Measurements from ENCODE around the gene KRTAP1-1.
"Not testable (repeated sequence)": the region's sequence is repeated elsewhere in the genome, so short reads cannot be mapped to it uniquely, and the experiment has no call there.

The KRTAP1-1 gene, protein sequence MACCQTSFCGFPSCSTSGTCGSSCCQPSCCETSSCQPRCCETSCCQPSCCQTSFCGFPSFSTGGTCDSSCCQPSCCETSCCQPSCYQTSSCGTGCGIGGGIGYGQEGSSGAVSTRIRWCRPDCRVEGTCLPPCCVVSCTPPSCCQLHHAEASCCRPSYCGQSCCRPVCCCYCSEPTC

DNA sequence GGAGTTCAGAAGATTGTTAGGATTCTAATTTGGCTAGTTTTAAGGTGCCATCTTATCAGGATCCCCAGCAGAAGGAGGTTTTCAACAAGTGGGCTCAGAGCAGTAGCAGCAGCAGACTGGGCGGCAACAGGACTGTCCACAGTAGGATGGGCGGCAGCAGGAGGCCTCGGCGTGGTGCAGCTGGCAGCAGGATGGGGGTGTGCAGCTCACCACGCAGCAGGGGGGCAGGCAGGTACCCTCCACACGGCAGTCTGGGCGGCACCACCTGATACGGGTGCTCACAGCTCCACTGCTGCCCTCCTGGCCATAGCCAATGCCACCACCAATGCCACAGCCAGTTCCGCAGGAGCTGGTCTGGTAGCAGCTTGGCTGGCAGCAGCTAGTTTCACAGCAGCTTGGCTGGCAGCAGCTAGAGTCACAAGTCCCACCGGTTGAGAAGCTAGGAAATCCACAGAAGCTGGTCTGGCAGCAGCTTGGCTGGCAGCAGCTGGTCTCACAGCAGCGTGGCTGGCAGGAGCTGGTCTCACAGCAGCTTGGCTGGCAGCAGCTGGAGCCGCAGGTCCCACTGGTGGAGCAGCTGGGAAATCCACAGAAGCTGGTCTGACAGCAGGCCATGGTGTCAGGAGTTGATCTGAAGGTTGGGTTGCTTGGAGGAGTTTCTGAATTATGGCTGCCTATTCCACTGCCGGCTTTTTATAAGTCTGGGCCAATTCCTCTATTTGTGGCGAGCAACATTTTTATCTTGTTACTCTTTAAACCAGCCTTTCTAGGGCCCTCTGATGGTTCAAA is at the start of gene KRTAP1-1:
TSS of gene KRTAP1-1 (minus strand) at position 668 of the 789 bp plus-strand sequence. CDS start at position 615, 53 bp downstream.
- not testable (repeated sequence) for DNase-seq (ENCODE audit: low spot score)

DNA sequence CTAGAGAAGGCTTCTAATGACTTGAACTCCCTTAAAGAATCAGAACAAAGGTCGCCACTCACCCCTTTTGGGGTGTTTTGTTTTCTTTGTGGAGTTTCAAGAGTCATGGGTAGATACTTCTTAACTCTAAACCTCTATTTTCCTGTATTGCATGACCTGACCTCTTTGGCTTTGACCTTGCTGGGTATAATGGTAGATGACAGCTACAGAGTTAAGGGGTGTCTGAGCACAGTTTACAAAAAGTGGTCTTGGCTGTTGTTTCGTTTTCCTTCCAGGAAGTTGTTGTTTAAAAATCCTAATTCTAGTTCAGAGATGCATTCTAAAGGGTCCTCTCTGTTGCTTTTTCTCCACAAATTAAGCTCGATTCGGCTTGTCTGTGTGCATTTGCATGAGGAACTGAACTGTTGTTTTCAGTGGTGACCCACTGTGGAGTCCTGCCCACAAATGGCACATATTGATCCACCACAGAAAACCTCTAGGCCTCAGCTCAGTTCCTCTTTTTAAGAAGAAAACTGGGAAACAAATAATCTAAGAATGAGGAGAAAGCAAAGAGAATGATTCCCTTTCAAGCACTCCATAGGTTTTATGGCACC is 47.6 kb upstream of the KRTAP1-1 start:
- DNase-seq (ENCODE audit: low spot score) = not testable (repeated sequence)

DNA sequence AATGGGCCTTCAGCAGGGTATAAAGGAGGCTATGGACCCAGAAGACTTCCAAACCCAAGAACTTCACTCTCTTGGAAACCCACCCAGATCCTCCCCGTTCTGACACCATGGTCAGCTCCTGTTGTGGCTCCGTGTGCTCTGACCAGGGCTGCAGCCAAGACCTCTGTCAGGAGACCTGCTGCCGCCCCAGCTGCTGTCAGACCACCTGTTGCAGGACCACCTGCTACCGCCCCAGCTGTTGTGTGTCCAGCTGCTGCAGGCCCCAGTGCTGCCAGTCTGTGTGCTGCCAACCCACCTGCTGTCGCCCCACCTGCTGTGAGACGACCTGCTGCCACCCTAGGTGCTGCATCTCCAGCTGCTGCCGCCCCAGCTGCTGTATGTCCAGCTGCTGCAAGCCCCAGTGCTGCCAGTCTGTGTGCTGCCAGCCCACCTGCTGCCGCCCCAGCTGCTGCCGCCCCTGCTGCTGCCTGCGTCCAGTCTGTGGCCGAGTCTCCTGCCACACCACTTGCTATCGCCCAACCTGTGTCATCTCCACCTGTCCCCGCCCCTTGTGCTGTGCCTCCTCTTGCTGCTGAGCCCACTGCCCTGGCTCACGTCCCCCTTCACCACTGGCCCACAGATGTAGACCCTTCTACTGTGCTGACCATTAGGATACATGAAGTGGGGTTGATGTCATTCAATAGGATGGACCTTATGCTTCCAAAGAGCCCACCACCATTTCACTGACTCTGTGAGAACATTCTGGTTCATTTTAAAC is 43.0 kb upstream of the KRTAP1-1 start, which contains the start of gene KRTAP4-7:
TSS of gene KRTAP4-7 (plus strand) at position 51 of the 757 bp plus-strand sequence. CDS start at position 108, 57 bp downstream.
- not testable (repeated sequence) for DNase-seq (ENCODE audit: low spot score)

DNA sequence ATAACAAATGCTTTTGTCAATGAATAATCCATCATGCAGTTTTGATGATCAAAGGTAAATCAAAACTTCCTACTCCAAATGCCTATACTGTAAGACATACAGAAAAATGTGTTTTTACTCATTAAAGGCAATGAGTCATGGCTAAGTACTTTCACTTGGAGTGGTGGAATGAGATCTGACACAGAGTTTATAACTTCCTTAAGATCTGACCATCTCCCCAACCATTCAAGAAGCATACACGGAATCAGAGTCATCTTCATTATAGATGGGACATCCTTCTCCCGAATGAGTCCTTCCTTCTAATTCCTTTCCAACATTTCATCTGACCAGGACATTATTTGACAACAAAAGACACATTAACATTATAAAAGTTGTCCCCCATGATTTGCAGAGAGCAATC is 42.2 kb upstream of the KRTAP1-1 start:
- DNase-seq (ENCODE audit: low spot score) = not testable (repeated sequence)

DNA sequence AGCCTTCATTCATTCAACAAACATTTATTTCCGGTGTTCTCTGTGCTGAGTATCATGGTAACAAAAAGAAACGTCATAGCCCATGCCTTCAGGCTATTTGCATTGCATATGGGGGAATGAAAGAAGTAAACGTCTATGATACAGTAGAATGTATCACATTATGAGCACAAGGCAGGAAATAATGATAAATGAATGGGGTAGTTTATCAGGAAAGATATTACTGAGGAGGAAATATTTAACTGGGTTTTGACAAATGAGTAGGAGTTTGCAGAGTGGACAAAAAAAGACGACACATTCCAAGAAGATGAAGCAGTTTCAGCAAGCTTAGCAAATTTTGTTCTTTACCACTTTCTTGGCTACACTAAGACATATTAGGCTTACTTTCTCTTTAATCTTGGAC is 41.4 kb upstream of the KRTAP1-1 start:
- no peak for DNase-seq (ENCODE audit: low spot score)

DNA sequence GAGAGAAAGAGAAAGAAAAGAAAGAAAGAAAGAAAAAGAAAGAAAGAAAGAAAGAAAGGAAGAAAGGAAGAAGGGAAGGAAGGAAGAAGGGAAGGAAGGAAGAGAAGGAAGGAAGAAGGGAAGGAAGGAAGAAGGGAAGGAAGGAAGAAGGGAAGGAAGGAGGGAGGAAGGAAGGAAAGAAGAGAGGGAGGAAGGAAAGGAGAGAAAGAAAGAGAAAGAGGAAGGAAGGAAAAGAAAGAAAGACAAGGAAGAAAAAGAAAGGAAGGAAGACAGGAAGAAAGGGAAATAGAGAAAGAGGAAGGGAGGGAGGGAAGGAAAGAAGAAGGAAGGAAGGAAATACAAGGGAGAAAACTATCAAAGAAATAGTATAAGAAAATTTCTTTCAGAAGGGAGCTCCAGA is 35.5 kb upstream of the KRTAP1-1 start:
- DNase-seq (ENCODE audit: low spot score) = no peak

DNA sequence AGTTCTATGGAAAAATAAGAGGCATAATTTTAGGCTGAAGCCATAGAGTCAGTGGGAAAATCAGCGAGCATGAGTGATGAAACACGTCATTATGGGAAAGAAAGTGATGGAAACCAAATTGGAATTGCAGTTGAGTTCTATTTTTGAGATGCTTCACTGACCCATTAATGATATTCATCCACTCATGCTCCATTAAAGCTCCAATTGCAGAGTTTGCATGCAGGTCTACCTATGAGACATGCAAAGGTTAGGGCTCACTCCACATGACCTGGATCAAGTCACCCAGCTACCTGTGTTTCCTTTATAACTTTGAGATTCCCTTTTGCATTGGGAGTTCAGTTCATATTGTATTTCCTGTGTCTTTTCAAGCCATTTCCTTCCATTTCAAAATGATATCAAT is 32.4 kb upstream of the KRTAP1-1 start:
- DNase-seq (ENCODE audit: low spot score) = no peak

DNA sequence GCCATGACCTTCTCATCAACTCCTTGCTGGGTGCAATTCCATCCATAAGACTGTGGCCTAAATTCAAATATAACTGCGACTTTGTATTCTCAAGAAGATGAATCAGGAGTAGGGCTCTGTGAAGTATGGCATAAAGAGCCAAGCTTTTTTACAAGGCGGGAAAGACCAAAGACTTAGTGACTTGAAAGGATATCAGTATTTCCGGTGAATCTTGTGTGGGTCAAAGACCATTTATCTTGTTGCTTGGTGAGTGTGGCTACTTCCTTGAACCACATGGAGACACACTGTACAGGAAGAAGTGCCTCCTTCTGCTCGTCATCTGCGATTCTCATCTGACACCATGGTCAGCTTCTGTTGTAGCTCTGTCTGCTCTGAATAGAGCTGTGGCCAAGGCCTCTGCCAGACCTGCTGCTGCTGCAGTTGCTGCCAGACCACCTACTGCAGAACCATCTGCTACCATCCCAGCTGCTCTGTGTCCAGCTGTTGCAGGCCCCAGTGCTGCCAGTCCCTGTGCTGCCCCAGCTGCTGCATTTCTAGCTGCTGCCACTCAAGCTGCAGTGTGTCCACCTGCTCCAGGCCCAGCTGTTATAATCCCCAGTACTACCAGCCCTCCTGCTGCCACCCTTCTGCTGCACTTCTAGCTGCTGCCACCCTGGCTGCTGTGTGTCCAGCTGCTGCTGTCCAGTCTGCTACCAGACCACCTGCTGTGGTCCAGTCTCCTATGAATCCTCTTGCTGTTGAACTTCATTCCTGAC is 30.5 kb upstream of the KRTAP1-1 start:
- DNase-seq (ENCODE audit: low spot score) = no peak

DNA sequence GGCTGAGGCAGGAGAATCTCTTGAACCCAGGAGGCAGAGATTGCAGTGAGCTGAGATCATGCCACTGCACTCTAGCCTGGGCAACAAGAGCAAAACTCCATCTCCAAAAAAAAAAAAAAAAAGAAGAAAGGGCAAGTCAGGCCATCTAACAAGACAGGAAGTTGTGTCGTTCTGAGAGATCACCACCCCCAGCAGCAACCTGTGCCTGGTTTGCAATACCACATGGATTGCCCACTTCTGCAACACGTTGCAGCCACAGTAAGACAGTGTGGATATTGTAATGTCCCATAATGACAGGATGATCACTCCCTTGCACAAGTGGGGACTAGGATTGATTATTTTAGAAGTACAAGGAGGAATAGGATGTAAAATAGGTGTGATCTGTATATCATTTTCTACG is 27.8 kb upstream of the KRTAP1-1 start:
- DNase-seq (ENCODE audit: low spot score) = no peak

DNA sequence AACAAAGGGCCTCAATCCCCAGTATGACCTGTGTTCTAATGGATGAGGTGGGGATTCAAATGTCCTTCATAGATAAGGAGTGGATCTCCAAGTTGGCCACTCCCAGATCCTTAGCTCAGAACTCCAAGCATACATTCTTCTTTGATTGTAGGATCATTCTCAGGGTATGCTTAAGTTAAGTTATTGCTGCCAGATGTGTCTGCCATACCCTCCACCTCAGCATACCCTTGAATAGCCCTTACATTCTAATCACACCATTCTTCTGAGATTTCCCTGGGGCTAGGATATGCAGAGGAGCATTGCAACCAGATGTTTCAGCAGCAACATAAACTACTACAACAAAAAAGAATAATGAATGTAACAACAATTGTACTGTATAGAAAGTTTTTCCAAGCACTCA is 26.0 kb upstream of the KRTAP1-1 start:
- DNase-seq (ENCODE audit: low spot score) = no peak

DNA sequence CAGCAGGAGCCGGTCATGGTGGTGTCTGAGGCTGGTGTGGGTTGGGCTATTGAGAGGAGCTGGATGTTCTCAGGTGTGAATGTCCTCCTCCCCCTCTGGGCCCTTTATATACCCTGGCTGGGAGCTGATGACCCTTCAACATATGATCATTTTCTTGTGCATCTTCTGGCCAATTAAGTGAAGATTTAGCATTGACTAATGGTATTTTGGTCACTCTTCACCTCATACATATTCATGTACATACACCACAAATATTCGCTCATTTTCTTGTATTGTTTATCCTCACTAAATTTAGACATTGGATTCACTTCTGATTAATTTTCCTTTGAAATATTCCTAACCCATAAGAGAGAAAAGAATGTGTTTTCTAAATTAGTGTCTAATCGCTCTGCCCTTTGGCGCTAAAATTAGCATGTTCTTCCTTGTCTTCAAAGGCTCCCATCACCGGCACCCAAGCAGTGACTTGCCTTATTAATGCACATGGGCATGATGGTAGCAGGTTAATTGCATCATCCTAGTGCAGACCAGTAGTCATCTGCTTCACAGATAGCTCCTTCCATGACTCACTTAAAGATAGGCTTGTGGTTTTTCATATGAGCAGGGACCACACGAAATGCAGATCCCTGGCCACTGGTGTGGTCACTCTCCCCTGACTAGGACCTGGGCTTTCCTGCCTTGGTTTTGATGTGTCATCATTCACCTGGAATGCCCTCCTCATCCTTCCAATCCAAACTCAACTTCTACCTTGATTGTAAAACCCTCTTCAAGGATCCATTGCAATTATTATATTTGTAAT is 24.8 kb upstream of the KRTAP1-1 start, which contains the start of gene KRTAP2-4:
TSS of gene KRTAP2-4 (minus strand) at position 51 of the 796 bp plus-strand sequence. CDS start at position 17, 34 bp downstream.
- no peak for DNase-seq (ENCODE audit: low spot score)

DNA sequence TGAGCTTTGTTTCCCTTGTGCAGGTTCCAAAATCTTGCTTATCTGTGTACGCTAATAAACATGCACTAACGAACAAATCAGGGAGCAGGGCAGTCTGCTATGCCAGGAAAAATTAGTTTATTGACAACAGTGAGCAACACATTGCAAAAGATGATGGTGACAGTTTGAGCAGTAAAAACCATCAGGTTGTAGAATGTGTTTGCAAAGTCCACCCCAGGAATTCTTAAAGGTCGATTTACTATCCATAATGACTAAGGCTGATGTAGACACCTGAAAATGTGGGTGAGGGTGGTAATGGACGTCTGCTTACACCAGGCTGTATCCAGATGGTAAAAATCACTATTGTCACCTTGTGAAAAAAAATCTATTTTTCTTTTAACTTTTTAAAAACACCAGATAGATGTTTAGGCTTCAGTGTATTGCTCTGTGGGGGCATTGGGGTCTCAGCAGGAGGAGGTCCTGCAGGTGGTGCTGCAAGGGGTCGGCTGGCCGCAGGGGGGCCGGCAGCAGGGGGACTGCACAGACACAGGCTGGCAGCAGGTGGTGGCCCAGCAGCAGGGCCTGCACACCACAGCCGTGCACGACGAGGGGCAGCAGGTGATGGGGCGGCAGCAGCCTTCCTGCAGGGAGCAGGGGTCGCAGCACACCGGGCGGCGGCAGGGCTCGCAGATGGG is 23.9 kb upstream of the KRTAP1-1 start:
- DNase-seq (ENCODE audit: low spot score) = not testable (repeated sequence)

DNA sequence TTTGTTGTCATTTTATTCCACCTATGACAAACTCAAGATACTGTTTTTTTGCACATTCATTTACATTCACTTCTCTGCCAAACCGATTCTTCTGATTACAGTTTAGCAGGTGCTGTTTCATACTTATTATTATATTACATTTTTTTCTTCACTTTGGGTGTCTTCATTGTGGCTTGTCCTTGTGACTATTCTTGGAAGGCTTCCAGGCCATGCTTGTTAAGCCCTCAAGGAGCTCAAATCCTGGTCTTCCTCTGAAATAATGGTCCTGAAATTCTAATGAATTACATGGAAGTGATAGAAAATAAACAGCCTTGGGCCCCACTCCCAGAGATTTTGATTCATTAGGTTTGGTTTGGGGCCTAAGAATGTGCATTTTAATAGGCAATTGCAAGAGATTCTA is 23.1 kb upstream of the KRTAP1-1 start:
- no peak for DNase-seq (ENCODE audit: low spot score)

DNA sequence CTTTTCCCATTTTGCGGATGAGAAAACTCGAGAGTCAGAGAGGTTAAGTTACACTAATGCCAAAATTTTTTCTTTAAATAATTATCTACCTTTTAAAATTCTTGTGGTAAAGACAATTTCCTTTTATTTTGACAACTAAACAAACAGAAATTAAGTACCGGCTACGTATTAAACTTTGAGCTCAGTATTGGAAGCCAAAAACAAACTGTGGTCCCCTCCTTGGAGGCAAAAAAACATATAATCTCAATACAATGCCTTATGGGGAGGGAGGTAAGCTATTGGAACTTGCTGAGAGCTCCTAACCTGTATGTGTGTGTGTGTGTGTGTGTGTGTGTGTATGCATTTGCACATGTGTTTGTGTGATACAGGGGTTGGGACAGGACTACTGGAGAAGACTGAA is 22.2 kb upstream of the KRTAP1-1 start:
- no peak for DNase-seq (ENCODE audit: low spot score)

DNA sequence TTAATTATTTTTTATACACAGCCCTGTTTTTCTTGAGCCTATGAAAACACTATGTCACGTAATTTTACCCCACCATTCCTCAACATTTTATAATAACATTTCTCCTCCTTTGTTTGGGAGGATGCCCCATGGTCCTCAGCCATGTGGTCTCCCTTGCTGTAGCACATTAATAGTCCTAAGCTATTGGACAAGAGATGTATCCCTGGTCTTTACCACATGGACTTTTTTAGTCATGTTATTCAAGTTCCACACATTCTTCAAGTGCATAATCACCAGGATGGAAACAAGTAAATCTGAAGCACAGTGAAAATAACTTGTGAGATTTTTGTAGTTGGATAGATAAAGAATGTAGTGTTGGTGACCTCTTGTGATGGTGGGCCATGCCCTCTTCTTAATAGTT is 20.7 kb upstream of the KRTAP1-1 start:
- no peak for DNase-seq (ENCODE audit: low spot score)

DNA sequence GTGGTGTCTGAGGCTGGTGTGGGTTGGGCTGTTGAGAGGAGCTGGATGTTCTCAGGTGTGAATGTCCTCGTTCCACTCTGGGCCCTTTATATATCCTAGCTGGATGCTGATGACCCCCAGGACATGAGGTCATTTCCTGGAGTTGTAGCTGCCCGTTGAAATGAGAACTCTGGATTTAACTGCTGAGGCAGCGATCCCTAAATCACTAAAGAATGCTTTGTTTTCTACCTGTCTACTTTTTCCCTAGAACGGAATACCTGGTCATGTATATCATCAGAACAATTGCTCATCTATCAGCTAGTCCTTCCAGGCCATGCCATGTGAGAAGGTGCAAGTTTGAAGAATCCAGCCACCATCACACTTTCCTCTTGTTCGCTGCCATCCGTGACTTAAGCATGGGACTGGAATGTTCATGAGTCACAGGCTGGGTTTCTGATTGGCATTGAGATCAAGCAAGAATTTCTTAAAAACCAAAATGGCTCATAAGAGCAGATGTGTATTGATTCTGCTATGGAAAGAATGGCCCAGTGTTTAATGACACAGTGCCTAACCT is 18.9 kb upstream of the KRTAP1-1 start, which contains the start of gene KRTAP2-3:
TSS of gene KRTAP2-3 (minus strand) at position 63 of the 553 bp plus-strand sequence. CDS start 64 bp downstream, outside the sequence.
- DNase-seq (ENCODE audit: low spot score) = no peak

DNA sequence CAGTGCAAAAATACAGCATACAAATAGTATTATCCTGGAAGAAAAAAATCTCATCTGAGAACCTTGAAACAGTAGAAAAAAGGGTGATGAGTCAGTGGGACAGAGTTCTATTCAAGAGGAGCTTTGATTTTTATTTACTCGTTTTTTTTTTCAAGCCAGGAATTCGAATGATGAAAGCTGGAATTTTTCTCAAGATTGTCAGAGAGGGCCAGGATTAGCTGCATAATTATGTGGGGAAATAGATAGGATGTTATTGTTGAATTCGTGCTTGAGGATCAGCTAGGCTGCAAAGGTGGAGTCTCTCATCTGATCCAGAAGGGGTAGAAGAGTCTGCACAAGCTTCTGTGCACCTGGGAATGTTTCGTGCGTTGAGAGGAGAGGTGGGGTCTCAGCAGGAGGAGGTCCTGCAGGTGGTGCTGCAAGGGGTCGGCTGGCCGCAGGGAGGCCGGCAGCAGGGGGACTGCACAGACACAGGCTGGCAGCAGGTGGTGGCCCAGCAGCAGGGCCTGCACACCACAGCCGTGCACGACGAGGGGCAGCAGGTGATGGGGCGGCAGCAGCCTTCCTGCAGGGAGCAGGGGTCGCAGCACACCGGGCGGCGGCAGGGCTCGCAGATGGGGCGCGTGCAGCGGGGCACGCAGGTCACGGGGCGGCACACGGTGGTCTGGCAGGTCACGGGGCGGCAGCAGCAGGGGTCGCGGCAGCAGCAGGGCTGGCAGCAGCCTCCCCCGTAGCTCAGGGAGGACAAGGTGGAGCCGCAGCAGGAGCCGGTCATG is 18.2 kb upstream of the KRTAP1-1 start:
- DNase-seq (ENCODE audit: low spot score) = not testable (repeated sequence)

DNA sequence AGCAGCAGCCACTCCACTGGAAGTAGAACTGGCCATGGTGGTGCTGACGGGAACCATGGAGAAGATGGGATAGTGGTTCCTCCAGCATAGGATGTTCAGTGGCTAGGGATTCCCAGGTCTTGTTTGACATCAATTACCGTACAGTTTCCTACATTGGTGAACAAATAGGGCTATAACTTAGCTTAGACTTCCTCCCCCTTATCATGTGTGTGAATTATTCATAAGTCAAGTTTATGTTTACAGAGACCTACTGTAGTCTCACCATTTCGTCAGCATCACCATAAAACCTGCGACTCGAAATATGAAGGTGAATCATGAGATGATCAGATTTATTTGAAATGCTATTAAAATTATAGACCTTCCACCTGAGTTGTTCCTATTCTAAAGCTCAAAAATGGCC is 17.5 kb upstream of the KRTAP1-1 start:
- no peak for DNase-seq (ENCODE audit: low spot score)

DNA sequence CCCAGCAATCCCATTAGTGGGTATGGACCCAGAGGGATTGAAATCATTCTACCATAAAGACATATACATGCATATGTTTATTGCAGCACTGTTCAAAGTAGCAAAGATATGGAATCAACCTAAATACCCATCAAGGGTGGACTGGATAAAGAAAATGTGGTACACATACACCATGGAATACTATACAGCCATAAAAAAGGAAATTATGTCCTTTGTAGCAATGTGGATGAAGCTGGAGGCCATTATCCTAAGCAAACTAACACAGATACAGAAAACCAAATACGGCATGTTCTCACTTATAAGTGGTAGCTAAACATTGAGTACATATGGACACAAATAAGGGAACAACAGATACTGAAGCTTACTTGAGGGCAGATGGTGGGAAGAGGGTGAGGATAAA is 16.3 kb upstream of the KRTAP1-1 start:
- no peak for DNase-seq (ENCODE audit: low spot score)

Measured in CD4-positive, alpha-beta T cell treated with Interleukin-15 for 4 hours (primary cell).